KG1 (cell line): Measurements from ENCODE around the gene MTERF4.

Experiments used
- DNase-seq: peaks from one replicate; lab custom pipeline; 2025; lab: John Stamatoyannopoulos, UW

The MTERF4 gene

DNA sequence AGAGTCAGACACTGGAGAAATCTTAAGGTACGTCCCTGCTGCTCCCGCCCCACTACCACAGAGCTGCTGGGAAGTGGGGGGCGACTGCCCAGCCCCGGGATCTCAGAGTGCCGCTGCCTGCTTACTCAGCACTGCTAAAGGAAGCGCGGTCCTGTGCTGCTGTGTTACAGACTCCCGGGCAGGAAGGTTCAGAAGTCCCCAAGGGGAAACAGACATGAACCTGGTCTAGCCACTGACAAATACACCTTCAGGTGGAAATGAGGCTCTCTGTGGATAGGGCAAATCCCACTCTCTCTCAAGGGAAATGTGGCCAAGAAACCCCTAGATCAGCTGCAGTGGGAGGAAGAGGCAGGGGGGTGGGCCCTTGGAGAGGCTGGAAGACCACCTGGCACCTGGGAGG lies 13.7 kb downstream of the MTERF4 start:
- DNase-seq: no peak

GRCh38 chr2:241087420-241088268 lies 14.4 kb downstream of the MTERF4 start:
- DNase-seq: no peak

DNA sequence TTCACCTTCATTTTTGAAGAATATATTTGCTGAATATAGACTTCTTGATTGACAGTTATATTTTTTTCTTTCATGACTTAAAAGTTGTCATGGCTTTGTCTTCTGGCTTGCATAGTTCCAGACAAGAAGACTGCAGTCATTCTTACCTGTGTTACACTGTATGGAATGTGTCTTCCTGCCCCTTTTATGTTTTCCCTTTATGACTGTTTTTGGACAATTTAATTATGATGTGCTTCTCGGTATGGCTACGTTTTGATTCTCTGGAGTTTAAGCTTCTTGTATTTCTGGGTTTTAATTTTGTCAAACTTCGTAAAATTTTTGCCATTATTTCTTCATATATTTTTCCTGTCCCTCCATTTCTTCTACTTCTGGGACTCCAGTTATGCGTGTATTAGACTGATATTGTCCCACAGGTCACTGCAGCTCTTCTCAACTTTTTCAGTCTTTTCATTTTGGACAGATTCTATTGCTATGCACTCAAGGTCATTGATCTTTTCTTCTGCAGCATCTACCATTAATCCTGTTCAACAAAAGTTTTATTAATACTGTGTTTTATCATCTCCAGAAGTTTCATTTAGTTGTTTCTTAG lies 17.1 kb downstream of the MTERF4 start:
- DNase-seq: no peak

GRCh38 chr2:241083091-241083415 lies 19.0 kb downstream of the MTERF4 start:
- no peak for DNase-seq

DNA sequence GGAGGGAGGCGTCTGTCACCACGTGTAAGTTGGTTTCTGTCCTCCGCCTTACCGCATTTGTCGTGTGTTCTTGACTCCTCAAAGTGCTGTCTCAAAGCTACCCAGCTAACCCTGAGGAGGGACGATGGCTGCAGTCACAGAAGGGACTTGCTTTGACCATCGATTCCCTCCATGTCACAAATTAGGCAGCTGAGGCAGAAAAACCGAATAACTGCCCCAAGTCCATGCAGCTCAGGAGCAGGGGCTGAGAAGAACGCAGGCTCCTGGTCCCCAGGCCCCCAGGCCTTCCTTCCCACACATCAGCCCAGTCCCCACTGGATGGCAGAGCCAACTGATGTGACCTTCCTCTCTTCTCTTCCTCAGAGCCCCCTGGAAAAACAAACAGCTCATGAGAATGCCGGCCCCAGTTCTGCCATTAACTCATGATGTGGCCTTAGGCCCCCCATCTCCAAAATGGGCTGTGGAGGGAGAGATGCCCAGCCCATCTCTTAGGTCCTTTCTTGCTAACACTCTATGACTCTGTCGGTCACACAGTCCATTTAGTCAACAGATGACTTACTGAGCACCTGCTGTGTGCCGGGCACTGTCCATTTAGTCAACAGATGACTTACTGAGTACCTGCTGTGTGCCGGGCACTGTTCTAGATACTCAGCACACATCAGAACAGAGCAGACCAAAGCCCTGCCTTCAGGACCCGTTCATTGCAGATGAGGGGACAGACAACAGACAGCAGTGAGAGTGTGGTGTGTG lies 19.6 kb downstream of the MTERF4 start:
- no peak for DNase-seq

- DNase-seq: no peak
Measured at GRCh38 chr2:241081643-241082340, 20.3 kb downstream of the MTERF4 start.

- DNase-seq: no peak
Measured at GRCh38 chr2:241081190-241081642, 20.9 kb downstream of the MTERF4 start.

DNA sequence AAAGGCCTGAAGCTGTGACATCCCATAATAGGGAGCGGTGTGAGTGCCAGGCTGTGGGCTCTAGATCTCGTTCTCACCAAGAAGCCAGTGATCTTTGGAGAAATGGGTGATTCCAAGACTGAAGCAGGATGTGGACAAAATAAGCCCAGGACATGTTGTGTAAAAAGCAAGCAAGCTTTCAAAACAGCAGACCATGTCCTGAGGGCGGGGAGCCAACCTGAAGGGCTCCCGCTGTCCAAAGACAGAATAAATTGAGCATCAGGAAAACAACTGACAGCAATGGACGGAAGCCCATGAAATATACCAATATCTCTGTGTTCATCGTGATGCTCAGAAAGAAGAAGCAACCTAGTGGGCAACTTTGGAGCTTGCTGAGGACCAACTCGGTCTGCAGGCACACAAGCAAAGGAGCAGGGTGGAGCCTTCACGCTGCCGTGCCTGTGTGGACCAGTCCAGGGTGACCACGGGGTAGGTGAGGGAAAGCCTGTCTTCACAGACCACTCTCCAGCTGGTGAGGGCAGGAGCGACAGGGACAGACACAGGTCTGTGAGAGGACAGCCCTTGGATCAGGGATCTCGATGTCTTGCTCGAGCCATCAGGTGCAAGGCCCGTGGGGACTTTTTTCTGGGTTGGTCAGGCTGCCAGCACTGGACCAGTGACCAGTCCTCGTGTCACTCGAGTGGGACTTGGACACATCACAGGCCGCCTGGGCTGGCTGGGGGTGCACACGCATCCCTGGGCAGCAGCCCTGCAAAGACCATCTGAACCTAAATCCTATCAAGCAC lies 21.5 kb downstream of the MTERF4 start:
- no peak for DNase-seq

GRCh38 chr2:241074901-241075540 lies 27.1 kb downstream of the MTERF4 start:
- no peak for DNase-seq

DNA sequence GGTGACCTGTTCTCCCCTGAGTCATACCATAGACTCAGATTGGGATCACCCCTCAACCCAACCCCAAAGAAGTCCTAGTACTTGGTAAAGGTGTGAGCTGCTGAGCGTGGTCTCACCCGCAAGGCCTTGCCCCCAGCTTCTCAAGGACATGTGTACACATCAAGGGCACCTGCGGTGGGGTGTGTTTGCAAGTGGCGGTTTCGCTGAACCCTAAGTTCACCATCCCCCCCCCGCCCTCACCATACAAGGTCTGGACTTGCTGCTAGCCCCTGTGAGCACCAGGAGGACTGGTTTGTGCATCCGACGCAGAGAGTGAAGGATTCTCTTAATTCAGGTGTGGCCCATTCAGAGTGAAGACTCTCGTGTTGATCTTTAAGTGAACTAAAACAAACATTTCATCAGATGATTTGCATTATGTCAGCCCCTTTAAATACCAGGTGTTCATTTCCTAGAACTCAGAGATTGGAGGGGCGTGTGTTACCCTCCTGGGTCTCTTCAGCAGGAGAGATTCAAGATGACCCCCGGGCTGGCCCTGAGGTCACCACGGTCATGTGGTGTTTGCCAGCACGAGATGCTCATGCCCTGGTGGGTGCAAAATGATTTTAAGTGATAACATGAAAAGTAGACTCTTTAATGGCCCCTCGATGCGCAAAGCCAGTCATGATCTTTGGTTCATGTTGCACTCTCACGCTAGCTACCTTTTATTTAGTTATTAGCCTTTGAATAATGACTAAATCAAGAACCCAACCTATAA lies 27.8 kb downstream of the MTERF4 start:
- DNase-seq: no peak

DNA sequence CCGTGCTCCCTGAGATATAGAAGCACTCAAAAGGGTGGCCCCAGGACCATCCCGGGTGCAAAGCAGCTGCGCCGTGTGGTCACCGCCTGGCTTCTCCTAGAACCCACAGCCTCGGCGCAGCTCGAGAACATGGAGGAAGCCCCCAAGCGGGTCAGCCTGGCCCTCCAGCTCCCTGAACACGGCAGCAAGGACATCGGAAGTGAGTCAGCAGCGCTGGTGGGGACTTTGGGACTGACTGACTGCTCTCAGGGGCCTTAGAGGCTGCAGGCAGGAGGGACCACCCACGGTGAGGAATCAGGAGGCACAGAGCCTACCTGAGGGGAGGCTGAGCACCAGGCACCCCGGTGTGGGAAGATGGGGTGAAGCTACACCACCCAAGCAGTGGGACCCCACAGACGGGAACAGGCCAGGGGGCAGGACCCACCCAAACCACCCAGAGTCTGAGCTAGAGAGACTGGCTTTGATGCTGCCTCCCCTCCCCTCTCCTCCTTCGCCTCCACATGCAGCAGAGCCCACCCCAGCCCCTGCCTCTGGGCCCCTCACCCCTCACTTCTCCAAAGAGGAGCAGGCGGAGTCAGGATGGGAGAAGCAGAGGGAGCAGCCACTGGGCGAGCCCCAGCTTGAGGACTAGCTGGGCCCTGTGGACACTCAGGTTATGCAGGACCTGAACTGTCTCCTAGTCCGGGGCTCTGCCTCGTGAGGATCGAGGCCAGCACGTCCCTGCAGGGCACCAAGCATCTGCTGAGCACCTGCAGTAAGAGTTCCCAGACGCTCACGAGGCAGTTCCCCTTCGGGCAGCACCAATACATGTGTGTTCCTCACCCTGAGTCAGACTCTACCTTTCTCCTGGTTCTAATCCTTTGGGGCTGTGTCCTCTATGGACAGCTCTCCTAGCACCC lies 28.7 kb downstream of the MTERF4 start:
- DNase-seq: no peak

DNA sequence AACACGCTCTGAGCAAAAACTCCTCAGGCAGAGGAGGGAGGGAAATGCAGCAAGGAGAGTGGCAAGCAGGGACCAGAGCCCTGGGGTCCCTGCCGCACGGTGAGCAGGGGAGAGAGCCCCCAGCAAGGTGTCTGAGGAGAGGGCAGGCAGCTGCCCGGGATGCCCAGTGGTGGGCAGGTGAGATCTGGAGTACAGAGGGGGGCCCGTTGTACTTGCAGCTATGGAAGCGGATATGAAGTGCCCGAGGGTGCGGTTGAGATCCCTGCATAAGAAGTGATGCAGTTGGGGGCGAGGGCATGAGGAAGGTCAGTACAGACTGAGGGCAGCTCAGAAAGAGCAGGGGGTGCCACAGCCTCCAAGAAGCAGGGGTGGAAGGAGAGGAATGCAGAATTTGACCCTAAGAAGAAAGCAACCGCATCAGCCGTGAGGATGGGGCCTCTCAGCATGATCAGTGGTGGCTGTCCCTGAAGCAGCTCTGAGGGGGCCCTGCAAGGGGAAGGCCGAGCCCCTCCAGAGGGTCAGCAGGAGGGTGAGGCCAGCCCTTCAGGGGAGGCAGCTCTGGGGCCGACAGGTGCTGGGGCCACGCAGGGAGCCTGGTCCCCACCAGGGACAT lies 29.4 kb downstream of the MTERF4 start:
- no peak for DNase-seq

DNA sequence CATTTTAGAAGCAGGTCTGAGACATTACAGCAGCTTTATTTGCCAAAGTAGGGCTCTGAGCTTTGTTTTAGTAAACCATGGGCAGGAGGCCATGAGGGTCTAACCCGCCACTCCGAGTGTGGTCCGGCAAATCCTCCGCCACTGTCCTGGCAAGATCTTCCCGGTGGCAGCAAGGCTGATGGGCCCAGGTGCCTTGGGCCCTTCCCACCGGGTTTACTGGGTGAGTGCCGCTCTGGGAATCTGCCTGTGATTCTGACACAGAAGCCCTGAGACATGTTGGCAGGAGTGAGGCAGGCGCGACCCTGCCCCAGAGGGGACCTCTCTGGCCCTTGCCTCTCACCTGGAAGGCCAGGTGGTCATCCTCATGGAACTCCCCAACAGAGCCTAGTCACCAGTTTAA lies 29.9 kb downstream of the MTERF4 start:
- DNase-seq: no peak

- DNase-seq: no peak
Measured at GRCh38 chr2:241071677-241072111, 30.4 kb downstream of the MTERF4 start.

DNA sequence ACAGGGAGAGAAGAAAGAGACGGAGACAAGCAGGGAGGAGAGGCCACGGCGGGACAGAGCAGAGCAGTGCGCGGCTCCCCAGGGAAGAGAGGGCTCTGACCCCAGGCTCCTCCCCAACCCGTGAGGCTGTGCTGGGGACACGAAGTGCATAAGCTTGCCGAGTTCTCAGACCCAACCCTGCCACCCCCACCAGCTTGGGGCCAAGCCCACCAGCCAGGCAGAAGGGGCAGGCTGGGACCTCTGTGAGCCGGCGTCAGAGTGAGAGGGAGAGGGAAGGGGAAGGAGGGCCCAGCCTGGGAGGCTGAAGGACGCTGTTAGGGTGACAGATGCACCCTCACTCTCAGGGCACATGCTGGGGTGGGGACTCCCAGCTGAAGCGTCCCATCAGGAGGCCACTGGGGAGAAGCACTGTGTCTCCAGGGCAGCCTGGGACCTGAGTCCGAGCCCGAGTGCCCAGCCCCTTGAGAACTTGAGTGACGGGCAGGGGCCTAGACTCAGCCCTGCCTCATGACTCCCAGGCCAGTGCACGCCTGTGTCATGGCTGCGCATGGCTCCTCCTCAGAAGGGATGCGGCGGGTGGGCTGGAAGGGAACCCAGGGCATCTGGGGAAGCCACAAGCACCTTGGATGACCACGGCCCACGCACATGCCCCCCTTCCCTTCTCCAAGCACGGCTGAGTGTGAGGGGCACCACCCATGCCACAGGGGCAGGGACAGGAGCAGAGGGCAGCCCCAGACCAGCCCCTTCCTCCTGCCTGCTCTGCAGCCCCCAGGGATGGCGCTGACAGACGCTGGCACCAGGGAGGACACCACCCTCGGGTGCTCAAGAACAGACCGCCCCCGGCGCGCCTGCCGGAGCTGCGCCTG lies 31.0 kb downstream of the MTERF4 start:
- no peak for DNase-seq

- DNase-seq: no peak
Measured at GRCh38 chr2:241070361-241070760, 31.7 kb downstream of the MTERF4 start.

DNA sequence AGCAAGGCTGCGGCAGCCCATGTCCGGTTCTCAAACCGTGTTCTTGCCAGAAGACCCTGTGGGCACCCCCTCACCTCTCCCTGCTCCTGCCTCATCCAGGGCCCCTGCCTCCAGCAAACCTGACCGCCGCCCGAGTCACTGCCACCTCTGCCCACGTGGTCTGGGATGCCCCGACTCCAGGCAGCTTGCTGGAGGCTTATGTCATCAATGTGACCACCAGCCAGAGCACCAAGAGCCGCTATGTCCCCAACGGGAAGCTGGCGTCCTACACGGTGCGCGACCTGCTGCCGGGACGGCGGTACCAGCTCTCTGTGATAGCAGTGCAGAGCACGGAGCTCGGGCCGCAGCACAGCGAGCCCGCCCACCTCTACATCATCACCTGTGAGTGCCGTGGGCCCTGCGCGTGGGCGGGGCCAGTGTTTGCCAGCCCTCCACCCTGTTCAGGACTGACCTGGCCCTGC lies 32.2 kb downstream of the MTERF4 start:
- no peak for DNase-seq
